ENCODE measurements around the gene CACNA2D4.

GRCh38 chr12:1949771-1950470 lies 31.5 kb upstream of the CACNA2D4 start:
- TF ChIP-seq ELF1 (IDR thresholded peaks at IDR 0.05; ENCODE audit: borderline replicate concordance, low read depth), result no peak
- no peak for TF ChIP-seq JUND (IDR thresholded peaks at IDR 0.05)
- no peak for TF ChIP-seq CEBPB (IDR thresholded peaks at IDR 0.05; ENCODE audit: low read depth)
- TF ChIP-seq CTCF (IDR thresholded peaks at IDR 0.05 in 2 of 3, conservative IDR thresholded peaks at IDR 0.05 in 1 of 3; ENCODE audit: borderline replicate concordance in 1 of 3, insufficient read depth in 1 of 3, low read depth in 2 of 3, low read length in 2 of 3), result no peak
- TF ChIP-seq, protein P1, sequence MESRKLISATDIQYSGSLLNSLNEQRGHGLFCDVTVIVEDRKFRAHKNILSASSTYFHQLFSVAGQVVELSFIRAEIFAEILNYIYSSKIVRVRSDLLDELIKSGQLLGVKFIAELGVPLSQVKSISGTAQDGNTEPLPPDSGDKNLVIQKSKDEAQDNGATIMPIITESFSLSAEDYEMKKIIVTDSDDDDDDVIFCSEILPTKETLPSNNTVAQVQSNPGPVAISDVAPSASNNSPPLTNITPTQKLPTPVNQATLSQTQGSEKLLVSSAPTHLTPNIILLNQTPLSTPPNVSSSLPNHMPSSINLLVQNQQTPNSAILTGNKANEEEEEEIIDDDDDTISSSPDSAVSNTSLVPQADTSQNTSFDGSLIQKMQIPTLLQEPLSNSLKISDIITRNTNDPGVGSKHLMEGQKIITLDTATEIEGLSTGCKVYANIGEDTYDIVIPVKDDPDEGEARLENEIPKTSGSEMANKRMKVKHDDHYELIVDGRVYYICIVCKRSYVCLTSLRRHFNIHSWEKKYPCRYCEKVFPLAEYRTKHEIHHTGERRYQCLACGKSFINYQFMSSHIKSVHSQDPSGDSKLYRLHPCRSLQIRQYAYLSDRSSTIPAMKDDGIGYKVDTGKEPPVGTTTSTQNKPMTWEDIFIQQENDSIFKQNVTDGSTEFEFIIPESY (IDR thresholded peaks at IDR 0.05; ENCODE audit: extremely low read depth, insufficient replicate concordance, low read length), result no peak
- no peak for TF ChIP-seq ZFX (IDR thresholded peaks at IDR 0.05)
- TF ChIP-seq POLR2AphosphoS5 (IDR thresholded peaks at IDR 0.05; ENCODE audit: low read depth, low read length), result no peak
- no peak for TF ChIP-seq EZH2phosphoT487 (IDR thresholded peaks at IDR 0.05; ENCODE audit: borderline replicate concordance)
- no peak for TF ChIP-seq EZH2 (IDR thresholded peaks at IDR 0.05)
- TF ChIP-seq POLR2A (IDR thresholded peaks at IDR 0.05; ENCODE audit: borderline replicate concordance, extremely low read depth, insufficient read depth, insufficient read length), result no peak
- no peak for TF ChIP-seq YY1 (IDR thresholded peaks at IDR 0.05; ENCODE audit: extremely low read depth, insufficient replicate concordance, low read depth, low read length)
- no peak for TF ChIP-seq CBX3 (IDR thresholded peaks at IDR 0.05; ENCODE audit: low read depth)
